HG02763 (cell line): ENCODE measurements around the gene POLR1E.
A peak's percentile ranks its signal among the peaks of the same experiment; 100 is the strongest.

ENCODE experiments used
- ATAC-seq: cut with Tn5 transposase; IDR thresholded peaks from one replicate; pipeline ENCODE4 v1.9.1; 2021; ENCODE audit warnings: mild to moderate bottlenecking, moderate library complexity; ENCODE audit not compliant: unreplicated experiment

Gene POLR1E

DNA sequence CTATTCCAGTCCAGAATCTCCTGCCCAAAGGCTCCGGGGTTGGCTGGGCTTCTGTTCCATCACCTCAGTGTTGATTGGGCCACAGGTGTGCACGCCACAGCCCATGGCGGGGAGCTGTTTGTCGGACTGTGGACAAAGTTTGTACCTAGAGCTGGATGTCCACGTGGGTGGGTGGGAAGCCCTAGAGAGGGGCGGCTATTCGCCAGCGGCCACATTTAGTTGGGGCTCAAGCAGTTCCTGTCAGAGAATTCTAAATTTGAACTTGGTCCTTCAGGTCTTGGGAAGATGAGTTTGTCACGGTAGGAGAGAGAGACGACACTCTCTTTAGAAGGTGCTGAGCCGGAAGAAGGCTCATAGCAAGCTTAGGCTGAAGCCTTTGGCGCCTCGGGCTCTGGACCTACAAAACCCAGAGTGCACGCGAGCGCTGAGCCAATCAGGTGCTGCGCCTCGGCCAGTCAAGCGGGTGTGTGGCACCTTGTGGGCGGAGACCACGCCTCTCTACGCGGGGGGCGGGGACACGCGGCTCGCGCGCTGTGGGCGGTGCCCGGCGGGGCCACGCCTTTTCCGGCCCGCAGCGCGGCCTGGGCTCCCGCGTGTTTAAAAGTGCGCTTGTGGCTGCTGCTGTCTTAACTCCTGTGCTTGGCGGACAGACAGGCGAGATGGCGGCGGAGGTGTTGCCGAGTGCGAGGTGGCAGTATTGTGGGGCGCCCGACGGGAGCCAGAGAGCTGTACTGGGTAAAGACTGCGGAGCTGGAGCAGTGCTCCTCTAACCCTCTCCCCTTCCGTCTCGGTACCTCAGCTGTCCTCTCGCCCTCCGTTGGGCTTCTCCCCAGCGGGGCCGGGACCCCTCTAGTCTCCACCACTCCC is at the start of gene POLR1E:
Gene POLR1E, plus strand, starts transcription at position 560 of the 867 bp plus-strand sequence. Its CDS starts 100 bp downstream, at position 660.
- peak; percentile 97 for ATAC-seq

DNA sequence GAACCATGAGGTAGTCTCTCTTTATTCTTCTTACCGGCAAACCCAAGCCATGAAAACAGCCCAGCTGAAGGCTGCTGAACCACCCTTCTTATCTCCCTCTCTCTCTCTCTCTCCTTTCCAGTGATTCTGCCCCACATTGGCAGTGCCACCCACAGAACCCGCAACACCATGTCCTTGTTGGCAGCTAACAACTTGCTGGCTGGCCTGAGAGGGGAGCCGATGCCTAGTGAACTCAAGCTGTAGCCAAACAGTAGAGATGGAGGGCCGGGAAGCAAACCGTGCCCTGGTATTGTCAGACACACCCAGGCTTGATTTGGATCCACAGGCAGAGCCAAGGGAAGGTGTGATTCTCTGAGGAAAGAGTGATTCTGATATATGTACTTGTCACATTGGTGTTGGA is 49.2 kb upstream of the POLR1E start:
- no peak for ATAC-seq

DNA sequence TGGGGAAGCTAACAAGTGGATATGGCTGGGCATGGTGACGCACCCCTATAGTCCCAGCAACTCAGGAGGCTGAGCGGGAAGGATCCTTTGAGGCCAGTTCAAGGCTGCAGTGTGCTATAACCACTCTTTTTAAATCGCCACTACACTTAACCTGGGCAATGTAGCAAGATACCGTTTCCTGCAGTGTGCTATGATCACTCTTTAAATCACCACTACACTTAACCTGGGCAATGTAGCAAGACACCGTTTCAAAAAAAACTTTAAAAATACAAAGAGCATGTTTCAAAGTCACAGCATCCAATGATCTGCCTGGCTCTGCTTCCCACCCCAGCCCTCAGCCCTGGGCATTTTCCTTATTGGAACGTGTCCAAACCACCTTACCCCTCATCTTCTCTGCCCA is 48.7 kb upstream of the POLR1E start:
- ATAC-seq, result no peak

- no peak for ATAC-seq
These were observed 48.1 kb upstream of the POLR1E start for GRCh38 chr9:37437621-37438020.

- no peak for ATAC-seq
These were observed 47.4 kb upstream of the POLR1E start for GRCh38 chr9:37438359-37438758.

- no peak for ATAC-seq
These were observed 43.9 kb upstream of the POLR1E start for GRCh38 chr9:37441776-37442370.

GRCh38 chr9:37442556-37442955 is 43.2 kb upstream of the POLR1E start:
- no peak for ATAC-seq

GRCh38 chr9:37443566-37443965 is 42.2 kb upstream of the POLR1E start:
- ATAC-seq, result no peak

DNA sequence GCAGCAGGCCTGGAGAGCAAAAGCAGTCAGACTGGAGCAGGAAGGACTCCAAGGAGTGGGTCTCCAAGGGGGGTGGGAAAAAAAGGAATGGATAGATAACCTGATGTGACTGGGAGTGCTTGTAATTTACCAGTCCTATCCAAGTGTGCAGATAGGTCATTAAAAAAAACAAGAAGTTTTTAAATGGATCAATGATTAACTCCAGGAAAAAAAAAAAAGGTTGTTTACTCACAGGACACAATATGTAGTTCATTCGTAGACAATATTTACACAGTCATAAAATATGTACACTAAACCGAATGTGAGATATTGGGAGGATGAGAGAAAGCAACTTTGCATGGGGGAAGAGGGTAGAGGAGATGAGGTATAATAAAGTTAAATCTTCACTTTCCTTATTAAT is 40.9 kb upstream of the POLR1E start:
- ATAC-seq, result no peak

- no peak for ATAC-seq
These were observed 39.9 kb upstream of the POLR1E start for GRCh38 chr9:37445832-37446231.

DNA sequence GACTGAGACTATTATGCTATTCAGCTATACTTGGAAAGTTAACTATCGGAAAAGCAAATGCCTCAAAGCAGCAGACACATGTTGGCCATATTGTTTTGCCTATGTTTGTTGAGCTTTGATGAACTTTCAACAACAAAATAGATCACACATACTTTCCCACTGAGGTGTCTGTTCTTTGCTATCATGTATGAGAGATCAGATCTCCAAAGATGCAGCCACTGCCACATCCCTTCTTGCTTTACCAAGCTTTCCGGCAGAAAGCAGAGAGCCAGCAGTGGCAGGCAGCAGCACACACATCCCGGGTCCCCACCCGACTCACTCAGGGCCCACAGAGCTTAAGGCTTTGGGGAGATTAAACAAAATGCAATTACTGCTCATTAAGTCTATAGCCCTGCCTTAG is 39.3 kb upstream of the POLR1E start:
- ATAC-seq, result no peak

GRCh38 chr9:37447111-37447510 is 38.6 kb upstream of the POLR1E start:
- ATAC-seq, result no peak

DNA sequence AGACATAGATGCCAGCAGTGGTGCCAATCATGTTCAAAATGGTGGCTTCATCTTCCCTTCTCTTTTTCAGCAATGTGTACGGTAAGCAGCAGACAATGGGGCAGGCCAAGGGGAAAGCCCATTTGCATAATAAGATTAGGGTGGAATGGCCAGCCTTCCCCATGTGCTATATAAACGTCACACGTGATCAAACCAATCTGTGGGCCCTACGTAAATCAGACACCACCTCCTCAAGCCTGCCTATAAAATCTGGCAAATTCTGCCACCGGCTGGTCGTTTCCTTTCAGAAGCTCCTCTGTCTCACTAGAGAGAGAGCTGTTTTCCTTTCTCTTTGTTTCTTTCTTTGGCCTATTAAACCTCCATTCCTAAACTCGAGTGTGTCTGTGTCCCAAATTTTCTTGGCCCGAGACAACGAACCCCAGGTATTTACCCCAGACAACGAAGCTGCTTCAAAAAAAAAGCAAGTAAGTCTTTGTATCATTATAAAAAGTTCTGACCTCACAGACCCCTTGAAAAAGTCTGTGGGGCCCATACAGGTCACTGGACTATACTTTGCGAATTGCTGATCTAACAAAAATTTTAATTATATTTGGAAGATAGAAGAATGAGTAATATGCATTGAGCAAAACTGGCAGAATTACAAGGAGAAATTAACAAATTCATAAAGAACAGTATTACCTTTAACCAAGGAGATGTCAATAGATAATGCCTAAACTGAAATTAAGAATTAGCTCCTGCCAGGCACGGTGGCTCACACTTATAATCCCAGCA is 35.7 kb upstream of the POLR1E start:
- ATAC-seq, result no peak

DNA sequence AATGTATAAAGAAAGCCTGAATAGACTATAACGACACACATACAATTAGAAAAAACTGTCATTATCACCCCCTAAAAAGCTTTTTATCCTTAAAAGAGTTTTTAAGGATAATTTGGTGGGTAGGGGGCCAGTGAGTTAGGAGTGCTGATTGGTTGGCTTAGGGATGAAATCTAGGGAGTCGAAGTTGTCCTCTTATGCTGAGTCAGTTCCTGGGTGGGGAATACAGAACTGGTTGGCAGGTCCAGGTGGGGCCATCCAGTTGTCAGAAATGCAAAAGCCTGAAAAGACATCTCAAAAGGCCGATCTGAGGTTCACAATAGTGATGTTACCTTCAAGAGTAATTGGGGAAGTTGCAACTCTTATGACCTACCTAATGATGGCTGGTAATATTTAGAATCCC is 34.1 kb upstream of the POLR1E start:
- no peak for ATAC-seq

DNA sequence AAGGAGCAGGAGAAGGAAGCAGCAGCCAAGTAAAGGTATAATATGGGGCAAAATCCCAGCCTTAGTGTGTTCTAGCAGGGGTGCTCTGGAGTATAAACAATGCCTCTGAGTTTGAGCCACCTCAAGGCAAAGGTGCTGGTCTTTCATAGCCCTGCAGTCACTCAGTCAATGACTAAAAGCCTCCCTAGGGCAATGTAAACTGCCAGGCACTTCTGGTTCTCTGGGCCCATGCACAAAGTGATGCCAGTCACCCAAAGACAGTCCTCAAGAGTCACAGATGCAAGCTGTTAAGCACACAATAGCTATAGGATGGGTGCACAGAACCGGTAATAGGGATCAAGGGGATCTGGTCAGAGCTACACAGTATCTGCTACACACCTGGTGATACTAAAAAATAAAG is 33.1 kb upstream of the POLR1E start:
- ATAC-seq, result no peak

GRCh38 chr9:37453827-37454226 is 31.9 kb upstream of the POLR1E start:
- ATAC-seq, result no peak

DNA sequence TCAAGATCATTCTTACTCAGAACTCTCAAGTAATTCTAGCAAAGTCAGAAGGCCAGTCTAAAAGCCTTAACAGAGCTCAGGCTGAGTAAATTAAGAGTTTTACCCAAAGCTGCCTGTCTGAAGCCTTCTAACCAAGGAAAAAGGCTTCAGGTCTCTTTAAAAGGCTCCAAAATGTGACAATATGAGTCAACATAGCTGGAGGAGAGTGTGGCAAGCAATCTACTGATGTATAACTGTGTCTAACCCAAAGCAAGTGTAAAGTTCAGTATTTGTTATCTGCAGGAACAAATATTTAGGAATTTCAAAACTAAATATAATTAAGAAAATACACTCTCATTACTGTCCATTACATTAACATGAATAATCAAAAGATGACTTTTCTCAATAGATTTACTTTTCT is 31.5 kb upstream of the POLR1E start:
- no peak for ATAC-seq

DNA sequence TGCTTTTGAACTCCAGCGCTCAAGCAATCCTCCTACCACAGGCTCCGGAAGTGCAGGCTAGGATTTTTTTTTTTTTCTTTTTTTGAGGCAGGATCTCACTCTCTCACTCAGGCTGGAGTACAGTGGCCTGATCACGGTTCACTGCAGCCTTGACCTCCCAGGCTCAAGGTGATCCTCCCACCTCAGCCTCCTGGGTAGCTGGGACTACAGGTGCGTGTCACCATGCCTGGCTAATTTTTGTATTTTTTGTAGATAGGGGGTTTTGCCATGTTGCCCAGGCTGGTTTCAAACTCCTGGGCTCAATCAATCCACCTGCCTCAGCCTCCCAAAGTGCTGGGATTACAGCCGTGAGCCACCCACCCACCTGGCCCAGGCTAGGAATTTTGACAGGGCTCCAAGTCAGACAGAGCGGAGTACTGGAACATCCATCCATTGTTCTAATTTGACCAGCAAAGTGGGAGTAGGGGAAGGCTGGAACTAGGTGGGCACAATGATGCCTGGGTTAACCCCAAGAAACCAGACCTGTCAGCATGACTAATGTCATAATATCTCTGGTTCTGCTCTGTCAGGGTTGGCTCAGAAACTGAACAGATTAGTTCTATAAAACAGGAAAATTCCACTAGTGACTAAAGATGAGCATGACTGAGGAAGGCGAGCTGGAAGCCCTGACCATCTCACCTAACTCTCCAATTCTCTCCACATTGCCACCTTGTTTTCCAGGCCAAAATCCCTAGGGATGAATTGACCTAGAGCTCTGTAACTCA is 29.7 kb upstream of the POLR1E start:
- ATAC-seq, result no peak

DNA sequence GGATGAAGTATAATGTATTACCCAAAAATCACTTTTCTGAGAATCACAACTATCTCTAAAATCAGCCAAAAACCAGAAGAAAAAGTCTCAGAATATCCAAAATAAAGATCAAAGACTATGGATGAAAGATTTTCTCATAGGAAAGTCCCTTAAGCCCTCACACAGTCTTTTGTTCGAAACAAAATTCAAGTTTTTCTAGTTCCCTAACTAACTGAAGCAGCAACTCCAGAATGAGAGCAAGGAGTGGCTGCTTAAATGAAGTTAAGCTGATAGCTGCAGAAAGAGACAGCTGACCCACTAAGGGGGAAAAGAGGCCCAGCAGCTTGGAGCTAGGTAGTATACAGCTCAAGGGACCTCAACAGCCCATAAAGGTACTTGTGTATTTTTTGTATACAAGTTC is 28.9 kb upstream of the POLR1E start:
- no peak for ATAC-seq

DNA sequence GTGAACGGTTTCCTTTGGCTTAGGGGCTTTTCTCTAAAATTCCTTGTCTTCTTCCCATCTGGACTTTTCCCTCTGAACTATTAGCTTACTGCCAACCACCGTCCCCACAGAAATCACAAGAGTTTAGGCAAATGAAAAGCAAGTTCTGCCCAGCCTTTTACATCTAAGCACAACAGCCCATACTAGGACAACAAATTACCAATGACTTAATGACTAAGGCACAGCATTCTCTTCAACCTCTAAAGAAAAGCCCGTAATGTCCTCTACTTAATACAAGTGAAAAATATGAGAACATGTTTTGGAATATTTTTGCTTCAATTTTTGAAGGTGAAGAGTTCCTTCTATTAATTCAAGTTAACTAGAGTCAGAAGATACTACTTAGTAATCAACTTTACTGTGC is 21.7 kb upstream of the POLR1E start:
- no peak for ATAC-seq
